Suprapubic skin (tissue), 4 donors: ENCODE results near the gene CTDSP2. TPM values are rescaled to one million over a fixed set of nuclear protein-coding genes. Genes with fewer than 3 reads are reported as not detected.

Experiments
- DNase-seq, 2 donors: peaks; one replicate each; pipeline ENCODE4 v3.0.0-alpha.2; 2019; ENCODE audit warnings: low spot score in 2 of 2
- H3K27ac ChIP-seq: fragments of 200-600 bp; sonication (generic); one replicate; pipeline ENCODE4 v1.5.1; 2019
- H3K27me3 ChIP-seq: fragments of 200-600 bp; sonication (generic); one replicate; pipeline ENCODE4 v1.5.1; 2019
- H3K36me3 ChIP-seq: fragments of 200-600 bp; sonication (generic); one replicate; pipeline ENCODE4 v1.5.1; 2019
- H3K4me1 ChIP-seq: fragments of 200-600 bp; sonication (generic); one replicate; pipeline ENCODE4 v1.5.1; 2019
- H3K4me3 ChIP-seq: fragments of 200-600 bp; sonication (generic); one replicate; pipeline ENCODE4 v1.5.1; 2019; ENCODE audit warnings: mild to moderate bottlenecking
- H3K9me3 ChIP-seq: fragments of 200-600 bp; sonication (generic); one replicate; pipeline ENCODE4 v1.5.1; 2019
- CTCF ChIP-seq, 2 donors: fragments of 200-600 bp in 1 of 2; fragments of 450-650 bp in 1 of 2; sonication (generic) in 1 of 2; IDR thresholded peaks; one replicate each; pipeline ENCODE4 v1.5.1; 2016 to 2019; ENCODE audit warnings: antibody characterized with exemption in 2 of 2, mild to moderate bottlenecking in 1 of 2, moderate library complexity in 1 of 2
- EP300 ChIP-seq: sonication (generic); formaldehyde crosslinking; IDR thresholded peaks from one replicate; pipeline ENCODE4 v1.6.1; 2017; ENCODE audit warnings: antibody characterized with exemption
- POLR2A ChIP-seq, 2 donors: fragments of 450-650 bp; IDR thresholded peaks; one replicate each; pipeline ENCODE4 v1.6.1; 2017; ENCODE audit warnings: antibody characterized with exemption in 2 of 2, mild to moderate bottlenecking in 2 of 2, moderate library complexity in 2 of 2
- POLR2AphosphoS5 ChIP-seq, 3 donors: sonication (generic); formaldehyde crosslinking; IDR thresholded peaks; one replicate each; pipeline ENCODE4 v1.6.1; 2017; ENCODE audit warnings: antibody characterized with exemption in 3 of 3
- WGBS: methylation state at CpG from one replicate; pipeline ENCODE4 v1.1.5; 2018; 5-methylcytosine and 5-hydroxymethylcytosine counted together
- total RNA-seq, 4 donors: library from RNA; depleted of rRNA; stranded (reverse); fragments of >200 nt; gene quantifications; one replicate each; pipeline ENCODE4 v1.1.0, GENCODE V29; 2016

Gene CTDSP2
- total RNA-seq, 4 donors from 2014 or later, result 147 to 240 (median 215) TPM

GRCh38 chr12:57817261-57817989 is 29.1 kb downstream of the CTDSP2 start:
- DNase-seq, result no peak
- Histone ChIP-seq H3K9me3 (no peaks in the 10 kb centered on the region), H3K27ac (peak overlapping the region; percentile 36), H3K36me3 (peaks cover 36% of the 10 kb centered on the region), H3K27me3 (no peaks in the 10 kb centered on the region), H3K4me1 (peaks cover 43% of the 10 kb centered on the region), H3K4me3 (no peak overlapping the region)
- TF ChIP-seq CTCF (IDR thresholded peaks at IDR 0.05), result no peak
- TF ChIP-seq POLR2A (IDR thresholded peaks at IDR 0.05), result no peak
- no peak for TF ChIP-seq EP300
- TF ChIP-seq POLR2AphosphoS5 (IDR thresholded peaks at IDR 0.05), result no peak
- WGBS, result 60% methylated on average over 7 of the region's 8 CpGs

- Histone ChIP-seq H3K4me1 (peaks cover 40% of the 10 kb centered on the region), H3K9me3 (no peaks in the 10 kb centered on the region), H3K27ac (peak overlapping the region; percentile 36), H3K27me3 (no peaks in the 10 kb centered on the region), H3K36me3 (peaks cover 31% of the 10 kb centered on the region), H3K4me3 (no peak overlapping the region)
- no peak for DNase-seq
- TF ChIP-seq EP300 (no peak), CTCF (IDR thresholded peaks at IDR 0.05) (no peak), POLR2AphosphoS5 (IDR thresholded peaks at IDR 0.05) (no peak), POLR2A (IDR thresholded peaks at IDR 0.05) (no peak)
- 41% methylated on average over 5 of the region's 5 CpGs for WGBS
These were observed 29.7 kb downstream of the CTDSP2 start for GRCh38 chr12:57816855-57817151.

- no peaks in the 10 kb centered on the region for H3K27me3 ChIP-seq
- no peak overlapping the region for H3K4me3 ChIP-seq
- no peaks in the 10 kb centered on the region for H3K9me3 ChIP-seq
- TF ChIP-seq POLR2AphosphoS5 (IDR thresholded peaks at IDR 0.05), result no peak
- no peak for TF ChIP-seq CTCF (IDR thresholded peaks at IDR 0.05)
- no peak for TF ChIP-seq EP300
- TF ChIP-seq POLR2A (IDR thresholded peaks at IDR 0.05), result no peak
- WGBS, result 40% methylated on average over 3 of the region's 3 CpGs
- no peak overlapping the region for H3K27ac ChIP-seq
- peaks cover 38% of the 10 kb centered on the region for H3K4me1 ChIP-seq
- no peak for DNase-seq
- peaks cover 26% of the 10 kb centered on the region for H3K36me3 ChIP-seq
These were observed 30.3 kb downstream of the CTDSP2 start for GRCh38 chr12:57816001-57816854.

- no peak for DNase-seq
- no peak overlapping the region for H3K4me3 ChIP-seq
- H3K36me3 ChIP-seq, result peaks cover 25% of the 10 kb centered on the region
- H3K27ac ChIP-seq, result no peak overlapping the region
- H3K4me1 ChIP-seq, result peaks cover 36% of the 10 kb centered on the region
- 69% methylated on average over 11 of the region's 13 CpGs for WGBS
- H3K27me3 ChIP-seq, result no peaks in the 10 kb centered on the region
- TF ChIP-seq EP300 (no peak), POLR2AphosphoS5 (IDR thresholded peaks at IDR 0.05) (no peak), CTCF (IDR thresholded peaks at IDR 0.05) (no peak), POLR2A (IDR thresholded peaks at IDR 0.05) (no peak)
- H3K9me3 ChIP-seq, result no peaks in the 10 kb centered on the region
These were observed 31.1 kb downstream of the CTDSP2 start for GRCh38 chr12:57815177-57816000.
